ENCODE results near the gene CASP10.

Gene CASP10

DNA sequence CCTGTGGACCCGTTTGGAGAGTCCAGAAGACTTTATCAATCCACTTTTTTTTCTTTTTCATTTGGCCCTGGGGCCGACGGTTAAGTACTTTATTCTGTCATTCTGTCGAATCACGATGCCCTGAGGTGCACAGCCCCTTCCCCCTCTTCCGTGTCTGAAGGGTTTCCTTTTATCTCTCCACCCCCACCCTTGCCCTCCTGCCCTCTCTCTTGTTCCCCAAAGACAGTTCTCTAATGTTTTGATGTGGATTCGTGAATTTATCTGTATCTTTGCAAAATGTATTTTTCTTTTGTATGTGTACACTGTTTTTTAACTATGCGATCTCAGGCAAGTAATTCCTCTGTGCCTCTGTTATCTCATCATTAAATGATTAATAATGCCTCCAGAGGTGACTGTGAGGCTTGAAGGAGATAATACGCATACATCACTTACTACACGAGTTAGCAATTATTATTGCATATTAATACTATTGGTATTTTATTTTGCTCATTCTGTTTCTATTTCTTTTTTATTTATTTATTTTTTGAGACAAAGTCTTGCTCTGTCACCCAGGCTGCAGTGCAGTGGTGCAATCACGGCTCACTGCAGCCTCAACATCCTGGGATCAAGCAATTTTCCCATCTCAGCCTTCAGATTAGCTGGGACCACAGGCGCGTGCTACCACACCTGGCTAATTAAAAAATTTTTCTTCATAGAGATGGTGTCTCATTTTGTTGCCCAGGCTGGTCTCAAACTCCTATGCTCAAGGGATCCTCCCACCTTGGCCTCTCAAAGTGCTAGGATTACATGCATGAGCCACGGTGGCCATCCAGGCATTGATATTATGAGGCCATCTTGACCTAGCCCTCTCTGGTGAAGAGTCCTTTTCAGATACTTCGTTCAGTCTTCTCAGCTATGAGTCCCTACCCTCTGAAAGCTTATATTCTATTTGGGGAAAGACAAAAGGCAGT lies 76.0 kb downstream of the CASP10 start:
- DNase-seq (ENCODE audit: low read depth), result no peak

DNA sequence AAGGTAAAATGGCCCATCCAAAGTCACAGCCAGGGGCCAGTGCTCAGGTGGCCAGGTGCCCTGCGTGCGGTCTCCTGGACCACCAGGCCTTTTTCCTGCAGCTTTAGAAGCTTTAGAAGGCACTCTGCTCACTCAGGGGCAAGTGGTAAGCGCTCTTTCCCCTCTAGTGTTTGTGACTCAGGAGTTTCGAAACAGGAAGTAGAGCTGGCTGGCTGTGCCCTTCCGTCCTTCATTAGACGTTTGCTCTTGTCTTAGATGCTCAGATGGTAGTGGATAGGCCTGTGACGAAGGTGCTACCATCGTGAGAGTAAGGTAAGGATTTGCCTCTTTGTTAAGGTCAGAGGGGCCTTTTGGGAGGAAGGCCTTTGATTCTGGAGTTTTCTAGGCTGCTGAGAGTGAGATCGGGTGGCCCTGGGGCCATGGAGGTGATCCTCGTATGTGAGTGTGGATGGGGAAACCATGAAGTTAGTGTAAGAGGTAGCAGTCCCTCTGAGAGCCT lies 77.4 kb downstream of the CASP10 start, which contains the start of gene CASP8:
Gene CASP8 (plus strand): TSS at position 235 of the 499 bp plus-strand sequence. CDS start 5,951 bp downstream, outside the sequence.
- DNase-seq (ENCODE audit: low read depth), result peak; percentile 46

DNA sequence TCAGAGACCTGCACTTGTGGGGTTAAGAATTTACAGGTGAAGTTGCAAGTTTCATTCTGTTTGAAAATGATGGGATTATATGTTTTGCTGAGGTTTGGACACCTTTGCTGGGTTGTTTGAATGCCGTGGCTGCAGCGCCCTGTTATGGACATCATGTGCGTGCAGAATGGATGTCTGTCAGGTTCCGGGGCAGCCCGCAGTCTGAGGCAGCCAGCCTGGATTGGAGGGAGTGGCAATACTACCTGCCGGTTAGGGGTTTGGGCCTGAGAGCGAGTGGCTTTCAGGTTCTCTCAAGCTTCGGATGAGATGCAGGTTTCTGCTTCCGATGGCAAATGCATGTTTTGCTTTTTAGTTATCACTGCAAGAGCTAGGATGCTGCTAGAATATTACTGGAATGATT lies 78.5 kb downstream of the CASP10 start:
- DNase-seq (ENCODE audit: low read depth), result peak; percentile 36

GRCh38 chr2:201261906-201262305 lies 79.0 kb downstream of the CASP10 start:
- no peak for DNase-seq (ENCODE audit: low read depth)

DNA sequence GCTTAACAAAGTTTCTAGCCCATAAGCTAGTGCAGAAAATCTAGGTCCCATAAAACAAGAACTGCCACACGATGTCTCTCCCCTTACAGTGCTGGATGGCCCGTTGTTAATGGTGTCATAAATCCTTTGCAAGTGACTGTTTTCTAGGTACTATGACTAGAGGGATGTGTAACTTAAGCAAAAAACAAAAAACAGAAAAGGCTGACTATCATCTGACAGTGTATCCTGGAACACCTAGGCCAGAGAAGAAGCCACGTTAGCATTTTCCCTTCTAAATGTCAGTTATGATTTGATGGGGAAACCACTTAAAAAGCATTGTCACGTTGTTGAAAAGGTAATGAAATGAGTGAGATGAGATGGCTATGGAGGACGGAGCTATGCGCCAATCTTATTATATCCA lies 79.8 kb downstream of the CASP10 start:
- DNase-seq (ENCODE audit: low read depth), result no peak

- no peak for DNase-seq (ENCODE audit: low read depth)
Observed at GRCh38 chr2:201263779-201264178, 80.8 kb downstream of the CASP10 start.

GRCh38 chr2:201264472-201265173 lies 81.7 kb downstream of the CASP10 start:
- DNase-seq (ENCODE audit: low read depth), result no peak

DNA sequence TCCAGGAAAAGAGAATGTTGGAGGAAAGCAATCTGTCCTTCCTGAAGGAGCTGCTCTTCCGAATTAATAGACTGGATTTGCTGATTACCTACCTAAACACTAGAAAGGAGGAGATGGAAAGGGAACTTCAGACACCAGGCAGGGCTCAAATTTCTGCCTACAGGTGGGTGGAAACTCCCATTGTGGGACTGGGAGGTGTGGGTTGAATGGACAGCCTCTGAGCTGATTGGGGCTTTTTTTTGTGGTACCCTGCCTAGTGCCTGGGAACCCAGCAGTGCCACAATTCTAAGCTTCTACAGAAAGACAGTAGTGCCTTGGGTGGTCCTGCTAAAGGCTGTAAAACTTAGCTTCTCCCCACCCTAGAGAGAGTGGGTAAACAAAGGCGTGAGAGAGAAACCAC lies 83.7 kb downstream of the CASP10 start:
- no peak for DNase-seq (ENCODE audit: low read depth)

DNA sequence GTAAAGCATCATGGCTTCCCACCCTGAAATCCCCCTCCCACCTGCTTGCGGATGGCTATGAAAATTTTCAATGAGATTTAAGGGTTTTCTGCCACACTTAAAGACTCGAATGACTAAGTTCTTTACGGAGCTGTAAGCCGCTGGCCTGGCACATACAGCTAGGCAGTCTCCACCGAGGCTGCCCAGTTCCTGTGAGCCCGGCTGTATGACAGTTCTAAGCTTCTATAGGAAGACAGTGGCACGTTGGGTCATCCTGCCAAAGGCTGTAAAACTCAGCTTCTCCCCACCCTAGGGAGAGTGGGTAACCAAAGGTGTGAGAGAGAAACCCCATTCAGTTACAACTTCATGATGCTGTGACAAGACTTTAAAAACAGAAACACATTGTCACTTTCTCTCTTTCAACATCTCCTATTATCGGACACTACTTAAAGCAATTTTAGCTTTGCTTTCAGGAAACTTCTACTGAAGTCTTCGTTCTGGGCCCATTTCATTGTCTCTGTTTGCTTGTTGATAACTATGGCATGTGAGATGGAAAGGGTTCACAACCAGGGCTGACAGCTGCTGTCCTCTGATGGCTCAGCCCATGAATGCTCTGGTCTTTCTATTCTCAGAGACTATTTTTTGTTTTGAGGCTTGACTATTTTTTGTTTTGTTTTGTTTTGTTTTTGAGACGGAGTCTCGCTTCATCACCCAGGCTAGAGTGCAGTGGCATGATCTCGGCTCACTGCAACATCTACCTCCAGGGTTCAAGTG lies 84.5 kb downstream of the CASP10 start:
- DNase-seq (ENCODE audit: low read depth), result no peak

- DNase-seq (ENCODE audit: low read depth), result no peak
Observed at GRCh38 chr2:201269764-201270163, 86.8 kb downstream of the CASP10 start.

GRCh38 chr2:201270293-201271001 lies 87.5 kb downstream of the CASP10 start:
- no peak for DNase-seq (ENCODE audit: low read depth)

DNA sequence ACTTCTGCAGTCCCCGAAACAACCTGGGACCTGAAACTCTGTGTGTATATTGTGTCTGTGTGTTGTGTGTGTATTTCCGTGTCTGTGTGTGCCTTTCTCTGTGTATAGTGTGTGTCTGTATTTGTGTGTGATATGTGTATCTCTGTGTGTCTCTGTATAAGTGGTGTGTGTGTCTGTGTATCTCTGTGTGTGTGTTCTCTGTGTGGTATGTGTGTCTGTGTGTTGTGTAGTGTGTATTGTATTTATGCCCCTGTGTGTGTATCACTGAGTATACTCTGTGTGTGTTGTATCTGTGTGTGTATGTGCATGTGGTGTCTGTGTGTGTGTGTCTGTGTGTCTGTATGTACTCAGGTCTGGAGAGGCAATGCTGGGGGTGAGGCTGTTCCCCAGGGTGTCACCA lies 89.0 kb downstream of the CASP10 start:
- DNase-seq (ENCODE audit: low read depth), result no peak

DNA sequence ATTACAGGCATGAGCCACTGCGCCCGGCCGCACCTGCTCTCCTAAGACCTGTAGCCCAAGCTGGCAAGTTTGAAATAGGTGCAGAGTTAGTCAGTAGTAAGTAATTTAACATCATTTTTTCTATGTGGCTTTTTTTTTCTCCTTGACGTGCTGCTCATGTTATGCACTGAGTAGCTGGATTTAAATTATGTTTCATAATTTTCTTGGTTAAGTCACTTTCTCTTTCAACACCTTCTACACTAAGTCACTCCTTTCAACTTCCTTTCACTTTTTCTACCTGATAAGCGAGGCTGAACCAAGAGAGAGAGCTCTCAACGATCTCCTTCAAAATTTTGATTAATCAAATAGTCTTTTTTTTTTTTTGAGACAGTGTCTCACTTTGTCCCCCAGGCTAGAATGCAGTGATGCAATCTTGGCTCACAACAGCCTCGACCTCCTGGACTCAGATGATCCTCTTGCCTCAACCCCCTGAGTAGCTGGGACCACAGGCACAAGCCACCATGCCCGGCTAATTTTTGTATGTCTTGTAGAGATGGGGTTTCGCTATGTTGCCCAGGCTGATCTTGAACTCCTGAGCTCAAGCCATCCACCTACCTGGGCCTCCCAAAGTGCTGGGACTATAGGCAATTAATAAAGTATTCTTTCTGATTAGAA lies 90.5 kb downstream of the CASP10 start:
- no peak for DNase-seq (ENCODE audit: low read depth)

GRCh38 chr2:201275069-201275468 lies 92.1 kb downstream of the CASP10 start:
- DNase-seq (ENCODE audit: low read depth), result no peak

DNA sequence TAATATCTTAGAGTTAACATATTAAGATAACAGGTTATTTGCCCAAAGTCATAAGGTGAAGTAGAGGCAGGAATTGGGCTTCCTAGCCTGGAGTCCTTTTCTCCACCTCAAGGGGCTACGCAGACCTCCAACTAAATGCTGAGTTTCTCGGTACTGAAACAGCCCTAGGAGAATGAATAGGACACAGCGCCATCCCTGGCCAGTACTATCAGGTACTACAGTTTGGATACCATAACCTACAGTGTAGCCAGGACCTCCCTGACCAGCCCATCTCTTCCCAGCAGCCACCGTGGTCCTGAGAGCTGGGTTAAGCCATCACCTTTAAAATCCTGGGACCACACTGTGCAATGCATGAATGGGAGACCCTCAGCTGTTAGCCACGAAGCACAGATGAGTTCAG lies 93.0 kb downstream of the CASP10 start:
- no peak for DNase-seq (ENCODE audit: low read depth)

DNA sequence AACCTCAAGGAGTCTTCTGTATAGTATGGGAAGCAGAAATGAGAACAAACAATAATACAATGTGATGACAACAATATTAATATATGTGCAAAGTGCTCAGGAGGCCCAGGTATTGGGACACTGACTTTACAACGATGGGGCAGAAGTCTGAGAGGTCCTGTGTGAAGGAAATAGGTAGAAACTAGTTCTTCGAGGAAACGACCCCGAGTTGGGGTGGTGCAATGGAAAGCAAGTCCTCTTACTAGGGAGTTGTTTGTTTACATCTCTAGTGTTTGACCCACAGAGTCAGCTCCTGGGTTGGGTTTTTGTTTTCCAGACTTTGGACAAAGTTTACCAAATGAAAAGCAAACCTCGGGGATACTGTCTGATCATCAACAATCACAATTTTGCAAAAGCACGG lies 93.6 kb downstream of the CASP10 start:
- no peak for DNase-seq (ENCODE audit: low read depth)
